Endothelial cell of umbilical vein (primary cell): ENCODE results near the gene C14orf119. TPM values are rescaled to one million over a fixed set of nuclear protein-coding genes. Genes with fewer than 3 reads are reported as not detected.

Experiments
- BruUV-seq: library from RNA; stranded (reverse); fragments of 400-500 nt; replicated peaks from 2 replicates; lab custom pipeline; 2021; lab: Mats Ljungman, UMichigan
- CTCF ChIA-PET: fragments of 300-600, 350-600 bp; sonication (Branson Sonifier 250); formaldehyde crosslinking; loops from one replicate; lab custom pipeline; 2021; ENCODE audit warnings: antibody characterized with exemption, inconsistent platforms; lab: Charles Lee
- POLR2A ChIA-PET: fragments of 300-600, 350-600 bp; sonication (Branson Sonifier 250); formaldehyde crosslinking; loops from one replicate; lab custom pipeline; 2021; ENCODE audit warnings: antibody characterized with exemption, inconsistent platforms; lab: Charles Lee
- DNase-seq: peaks from one replicate; pipeline ENCODE4 v3.0.0-alpha.2; 2011; ENCODE audit warnings: low read depth, low spot score
- FAIRE-seq: peaks from 2 replicates; lab custom pipeline; 2011; peaks lifted over from hg19 to GRCh38; lab: Jason Lieb, UNC
- H2AFZ ChIP-seq: 2 replicates; pipeline ENCODE4 v1.6.0; 2012; ENCODE audit warnings: low read depth, low read length, control low read depth, inconsistent platforms
- H3K27ac ChIP-seq: 2 replicates; pipeline ENCODE4 v1.5.1; 2011; ENCODE audit warnings: low read depth, mild to moderate bottlenecking, control low read depth, low read length, moderate library complexity; ENCODE audit not compliant: insufficient read depth
- H3K27me3 ChIP-seq, 2 experiments: 2 replicates each; pipeline versions ENCODE4 v1.6.0 to v1.6.1; 2011; ENCODE audit warnings: low read length in 2 of 2, mixed read lengths in 1 of 2; ENCODE audit not compliant: control insufficient read depth in 2 of 2, insufficient read depth in 2 of 2
- H3K36me3 ChIP-seq, 2 experiments: 2 replicates in 1 of 2; 3 replicates in 1 of 2; pipeline ENCODE4 v1.5.1; 2011; ENCODE audit warnings: low read length in 2 of 2, mild to moderate bottlenecking in 1 of 2, moderate library complexity in 1 of 2; ENCODE audit not compliant: control insufficient read depth in 2 of 2, insufficient read depth in 2 of 2; ENCODE audit errors: extremely low read depth in 1 of 2
- H3K4me1 ChIP-seq: 3 replicates; pipeline ENCODE4 v1.5.1; 2011; ENCODE audit warnings: mild to moderate bottlenecking, low read length; ENCODE audit not compliant: control insufficient read depth, insufficient read depth; ENCODE audit errors: extremely low read depth
- H3K4me2 ChIP-seq: 2 replicates; pipeline ENCODE4 v1.6.1; 2011; ENCODE audit warnings: low read length, control low read depth, mixed read lengths; ENCODE audit not compliant: insufficient read depth
- H3K4me3 ChIP-seq, 3 experiments: fragments of 200-600 bp in 1 of 3; sonication (generic), shearing (Covaris generic) in 1 of 3; replicated peaks in 1 of 3; 2 replicates each; pipeline ENCODE4 v1.5.1; 2011 to 2016; ENCODE audit warnings: control low read depth in 3 of 3, low read length in 3 of 3, mild to moderate bottlenecking in 2 of 3, inconsistent platforms in 1 of 3, low read depth in 1 of 3, moderate library complexity in 1 of 3; ENCODE audit not compliant: insufficient read depth in 1 of 3
- H3K79me2 ChIP-seq: 2 replicates; pipeline ENCODE4 v1.6.0; 2012; ENCODE audit warnings: low read length, inconsistent platforms; ENCODE audit not compliant: control insufficient read depth, insufficient read depth
- H3K9ac ChIP-seq: replicated peaks from 2 replicates; pipeline ENCODE3; 2011; ENCODE audit warnings: low read length, control low read depth; ENCODE audit not compliant: insufficient read depth; ENCODE audit errors: extremely low read depth
- H3K9me1 ChIP-seq: replicated peaks from 3 replicates; pipeline ENCODE4 v1.6.0; 2011; ENCODE audit warnings: mild to moderate bottlenecking, low read length; ENCODE audit not compliant: control insufficient read depth, insufficient read depth; ENCODE audit errors: extremely low read depth
- H3K9me3 ChIP-seq: replicated peaks from 2 replicates; pipeline ENCODE4 v1.5.1; 2012; ENCODE audit warnings: low read length, inconsistent platforms; ENCODE audit not compliant: control insufficient read depth, insufficient read depth
- H4K20me1 ChIP-seq: replicated peaks from 2 replicates; pipeline ENCODE3; 2011; ENCODE audit warnings: mild to moderate bottlenecking, low read length; ENCODE audit not compliant: control insufficient read depth, insufficient read depth; ENCODE audit errors: extremely low read depth
- CTCF ChIP-seq, 2 donors: IDR thresholded peaks; 1 replicate in 1 of 2; 2 replicates in 1 of 2; pipeline ENCODE4 v1.5.1; 2011; ENCODE audit warnings: low read length in 2 of 2, mild to moderate bottlenecking in 2 of 2, moderate library complexity in 2 of 2, control low read depth in 1 of 2, inconsistent platforms in 1 of 2, low read depth in 1 of 2; ENCODE audit not compliant: insufficient read depth in 1 of 2; ENCODE audit errors: extremely low read depth in 1 of 2
- EZH2 ChIP-seq: IDR thresholded peaks from 2 replicates; pipeline ENCODE4 v1.6.1; 2012; ENCODE audit warnings: borderline replicate concordance, low read depth, mild to moderate bottlenecking, moderate library complexity, low read length, inconsistent platforms; ENCODE audit not compliant: severe bottlenecking
- FOS ChIP-seq: IDR thresholded peaks from 2 replicates; pipeline ENCODE4 v1.6.1; 2011; ENCODE audit warnings: mild to moderate bottlenecking, low read length, moderate library complexity, borderline replicate concordance; ENCODE audit not compliant: insufficient read depth
- GATA2 ChIP-seq: IDR thresholded peaks from 2 replicates; pipeline ENCODE4 v1.7.0; 2011; ENCODE audit warnings: low read depth, mild to moderate bottlenecking, moderate library complexity, mixed read lengths, low read length; ENCODE audit not compliant: insufficient read length, insufficient read depth
- JUN ChIP-seq: IDR thresholded peaks from 2 replicates; pipeline ENCODE4 v1.6.1; 2011; ENCODE audit warnings: borderline replicate concordance, low read depth; ENCODE audit not compliant: insufficient read length, insufficient read depth
- MAX ChIP-seq: IDR thresholded peaks from 2 replicates; pipeline ENCODE4 v1.6.1; 2011; ENCODE audit not compliant: insufficient read depth, insufficient read length
- MYC ChIP-seq: IDR thresholded peaks from one replicate; pipeline ENCODE4 v1.6.1; 2011; ENCODE audit warnings: mild to moderate bottlenecking, low read depth, low read length
- POLR2A ChIP-seq: IDR thresholded peaks from 2 replicates; pipeline ENCODE4 v1.6.1; 2012; ENCODE audit warnings: low read depth, mild to moderate bottlenecking, control low read depth, low read length
- POLR2AphosphoS5 ChIP-seq: IDR thresholded peaks from 2 replicates; pipeline ENCODE4 v1.6.1; 2012; ENCODE audit warnings: low read depth, mild to moderate bottlenecking, control low read depth, low read length, moderate library complexity; ENCODE audit not compliant: insufficient read depth
- dilution Hi-C: fragments of 300-500 bp; cut with MboI; formaldehyde crosslinking; loops from one replicate; pipeline ENCODE4 v1.15.0; 2019; ENCODE audit warnings: low sequenced_read_pairs; ENCODE audit not compliant: extremely low pct_ligation_motif_present
- intact Hi-C: fragments of 100-400 bp; cut with micrococcal nuclease; formaldehyde crosslinking; loops from one replicate; pipeline ENCODE4 v1.10.0; 2022
- polyA plus RNA-seq, 4 experiments: library from polyadenylated mRNA; depleted of rRNA in 3 of 4; stranded (reverse) in 3 of 4; unstranded in 1 of 4; fragments of >200 nt; gene quantifications; 2 replicates each; pipeline versions ENCODE4 v1.2.1 to v1.2.3, GENCODE V29; 2011 to 2012; ENCODE audit warnings: missing spikeins in 1 of 4
- total RNA-seq: library from RNA; stranded (reverse); gene quantifications from 2 replicates; pipeline ENCODE4 v1.2.3, GENCODE V29; 2021

The C14orf119 gene
- total and polyA plus RNA-seq, 2 donors (not counting 3 experiments of a cell fraction or from before 2014, with no cell fraction given) = 58.3 to 60.5 TPM

GRCh38 chr14:23071921-23072539 is 23.3 kb upstream of the C14orf119 start:
- TF ChIP-seq GATA2 (no peak), MAX (peak; percentile 25)
- no peak overlapping the region for H3K4me2 ChIP-seq
- H4K20me1 ChIP-seq = peaks cover 4% of the 10 kb centered on the region
- dilution Hi-C loops = no loop called here
- POLR2A ChIA-PET = interaction anchor here (0.5 to 1.5 kb wide), 8 partner anchors 8 to 116 kb away, joined by 3 to 12 read pairs (median 3); partner anchors contain the start of genes ACIN1 and C14orf119
- H3K36me3 ChIP-seq = peaks cover 31 to 32% of the 10 kb centered on the region in 2 experiments
- H3K9me3 ChIP-seq = no peaks in the 10 kb centered on the region
- DNase-seq (no peak), FAIRE-seq (no peak)
- H3K9ac ChIP-seq = peak overlapping the region; percentile 92
- H3K27me3 ChIP-seq = no peaks in the 10 kb centered on the region
- BruUV-seq = no TSS peak
- CTCF ChIA-PET = interaction anchor here (0.6 to 3.2 kb wide), 18 partner anchors 9 to 172 kb away, joined by 3 to 21 read pairs (median 6); partner anchors contain the start of genes ACIN1, C14orf119 and CDH24
- no peak overlapping the region for H2AFZ ChIP-seq
- H3K27ac ChIP-seq = no peak overlapping the region
- intact Hi-C loops = no loop called here
- H3K9me1 ChIP-seq = no peaks in the 10 kb centered on the region
- no peak overlapping the region for H3K4me3 ChIP-seq
- peaks cover 26% of the 10 kb centered on the region for H3K4me1 ChIP-seq
- peaks cover 46% of the 10 kb centered on the region for H3K79me2 ChIP-seq

GRCh38 chr14:23074906-23075305 is 20.4 kb upstream of the C14orf119 start:
- Histone ChIP-seq H3K36me3 (peaks cover 32 to 35% of the 10 kb centered on the region in 2 experiments), H3K9me3 (no peaks in the 10 kb centered on the region), H3K9ac (no peak overlapping the region), H3K4me3 (no peak overlapping the region), H3K4me2 (no peak overlapping the region), H4K20me1 (no peaks in the 10 kb centered on the region), H3K4me1 (peaks cover 34% of the 10 kb centered on the region), H2AFZ (no peak overlapping the region), H3K27me3 (no peaks in the 10 kb centered on the region), H3K27ac (no peak overlapping the region), H3K79me2 (peaks cover 22% of the 10 kb centered on the region), H3K9me1 (no peaks in the 10 kb centered on the region)
- no peak for FAIRE-seq
- ChIA-PET POLR2A (no interaction called here), CTCF (interaction anchor here (0.7 to 5.1 kb wide), 3 partner anchors 20 to 45 kb away, joined by 3 to 46 read pairs (median 5); partner anchors contain the start of genes ACIN1 and CEBPE)
- BruUV-seq = no TSS peak
- dilution Hi-C loops = no loop called here
- TF ChIP-seq POLR2A (no peak), GATA2 (no peak), MYC (no peak), FOS (no peak), MAX (no peak), POLR2AphosphoS5 (no peak), JUN (no peak), EZH2 (no peak), CTCF (IDR thresholded peaks at IDR 0.05; ENCODE audit: extremely low read depth in 1 of 2, insufficient read depth in 1 of 2, low read depth in 1 of 2, low read length in 2 of 2) (no peak)
- intact Hi-C loops = no loop called here
- DNase-seq = no peak
